H9 (cell line): ENCODE measurements around the gene PITPNM2. TPM values are rescaled to one million over a fixed set of nuclear protein-coding genes. Genes with fewer than 3 reads are reported as not detected.

ENCODE experiments used
- DNase-seq: peaks from one replicate; pipeline ENCODE4 v3.0.0-alpha.2; 2017
- H2AFZ ChIP-seq: one replicate; pipeline ENCODE4 v1.6.1; 2013; ENCODE audit warnings: mild to moderate bottlenecking, low read length, control low read depth, moderate library complexity
- H2AK5ac ChIP-seq: 2 replicates; pipeline ENCODE4 v1.6.1; 2013; ENCODE audit warnings: low read length, control low read depth, mixed read lengths; ENCODE audit not compliant: insufficient read length
- H2BK120ac ChIP-seq: one replicate; pipeline ENCODE4 v1.6.1; 2013; ENCODE audit warnings: low read depth, mild to moderate bottlenecking, low read length, control low read depth, inconsistent platforms; ENCODE audit not compliant: poor library complexity, severe bottlenecking
- H2BK12ac ChIP-seq: 2 replicates; pipeline ENCODE4 v1.6.1; 2013; ENCODE audit warnings: low read length, control low read depth, mixed read lengths, low read depth; ENCODE audit not compliant: insufficient read length
- H2BK15ac ChIP-seq: 2 replicates; pipeline ENCODE4 v1.6.1; 2013; ENCODE audit warnings: low read depth, low read length, control low read depth
- H2BK20ac ChIP-seq: one replicate; pipeline ENCODE4 v1.6.1; 2013; ENCODE audit warnings: low read depth, mild to moderate bottlenecking, low read length, control low read depth, inconsistent platforms; ENCODE audit not compliant: poor library complexity, severe bottlenecking
- H2BK5ac ChIP-seq: 2 replicates; pipeline ENCODE4 v1.6.1; 2013; ENCODE audit warnings: low read length, control low read depth, mixed read lengths; ENCODE audit not compliant: insufficient read length
- H3K14ac ChIP-seq: 2 replicates; pipeline ENCODE4 v1.6.1; 2013; ENCODE audit warnings: low read length, control low read depth; ENCODE audit not compliant: insufficient read depth
- H3K18ac ChIP-seq: 2 replicates; pipeline ENCODE4 v1.6.1; 2013; ENCODE audit warnings: low read depth, mild to moderate bottlenecking, mixed read lengths, low read length, control low read depth; ENCODE audit not compliant: insufficient read length
- H3K23ac ChIP-seq: 2 replicates; pipeline ENCODE4 v1.6.1; 2013; ENCODE audit warnings: low read length, control low read depth, mixed read lengths, low read depth; ENCODE audit not compliant: insufficient read length
- H3K23me2 ChIP-seq: 2 replicates; pipeline ENCODE4 v1.6.1; 2013; ENCODE audit warnings: low read depth, mild to moderate bottlenecking, mixed read lengths, low read length, control low read depth; ENCODE audit not compliant: insufficient read length, poor library complexity, severe bottlenecking
- H3K27ac ChIP-seq: 2 replicates; pipeline ENCODE4 v1.5.1; 2013; ENCODE audit warnings: low read length, control low read depth, mixed read lengths, low read depth; ENCODE audit not compliant: insufficient read length
- H3K27me3 ChIP-seq: 2 replicates; pipeline ENCODE4 v1.6.1; 2013; ENCODE audit warnings: low read length, control low read depth, inconsistent platforms; ENCODE audit not compliant: insufficient read depth
- H3K4ac ChIP-seq: 2 replicates; pipeline ENCODE4 v1.6.1; 2013; ENCODE audit warnings: low read depth, mild to moderate bottlenecking, control low read depth, inconsistent platforms, low read length, moderate library complexity
- H3K4me1 ChIP-seq: 2 replicates; pipeline ENCODE4 v1.6.1; 2013; ENCODE audit warnings: low read length, control low read depth, inconsistent platforms; ENCODE audit not compliant: insufficient read depth
- H3K4me2 ChIP-seq: 2 replicates; pipeline ENCODE4 v1.6.1; 2013; ENCODE audit warnings: low read length, control low read depth, mixed read lengths; ENCODE audit not compliant: insufficient read length, insufficient read depth
- H3K56ac ChIP-seq: 2 replicates; pipeline ENCODE4 v1.6.1; 2013; ENCODE audit warnings: low read depth, mild to moderate bottlenecking, mixed read lengths, low read length, control low read depth; ENCODE audit not compliant: insufficient read length
- H3K79me1 ChIP-seq: 2 replicates; pipeline ENCODE4 v1.6.1; 2013; ENCODE audit warnings: low read depth, mild to moderate bottlenecking, moderate library complexity, low read length, control low read depth, inconsistent platforms; ENCODE audit not compliant: insufficient read depth, poor library complexity, severe bottlenecking
- H3K79me2 ChIP-seq: 2 replicates; pipeline ENCODE4 v1.6.1; 2013; ENCODE audit warnings: low read length, control low read depth, inconsistent platforms; ENCODE audit not compliant: insufficient read depth
- H3K9ac ChIP-seq: 2 replicates; pipeline ENCODE4 v1.6.1; 2013; ENCODE audit warnings: low read length, control low read depth, mixed read lengths; ENCODE audit not compliant: insufficient read length; ENCODE audit errors: extremely low read depth
- H3K9me3 ChIP-seq: one replicate; pipeline ENCODE4 v1.6.1; 2013; ENCODE audit warnings: low read depth, low read length, inconsistent platforms; ENCODE audit not compliant: control insufficient read depth
- H3T11ph ChIP-seq: one replicate; pipeline ENCODE4 v1.6.1; 2013; ENCODE audit warnings: mild to moderate bottlenecking, low read length, control low read depth, inconsistent platforms
- H4K20me1 ChIP-seq: one replicate; pipeline ENCODE4 v1.6.1; 2013; ENCODE audit not compliant: control insufficient read depth, insufficient read length, insufficient read depth
- H4K5ac ChIP-seq: 2 replicates; pipeline ENCODE4 v1.6.1; 2013; ENCODE audit warnings: low read depth, mild to moderate bottlenecking, mixed read lengths, low read length, control low read depth; ENCODE audit not compliant: insufficient read length
- H4K8ac ChIP-seq: replicated peaks from 2 replicates; pipeline ENCODE4 v1.6.1; 2013; ENCODE audit warnings: low read length, control low read depth, mixed read lengths, low read depth; ENCODE audit not compliant: insufficient read length
- H4K91ac ChIP-seq: 2 replicates; pipeline ENCODE4 v1.6.1; 2013; ENCODE audit warnings: low read depth, mild to moderate bottlenecking, moderate library complexity, mixed read lengths, low read length, control low read depth; ENCODE audit not compliant: insufficient read length
- H3K27ac Mint-ChIP-seq, 3 experiments: 2 replicates in 2 of 3; 3 replicates in 1 of 3; pipeline ENCODE4 v1.8.0; 2020 to 2021; ENCODE audit warnings: mixed read lengths in 3 of 3, mild to moderate bottlenecking in 1 of 3, moderate library complexity in 1 of 3
- H3K27me3 Mint-ChIP-seq: 2 replicates; pipeline ENCODE4 v1.8.0; 2021; ENCODE audit warnings: low read depth, mild to moderate bottlenecking, moderate library complexity, mixed read lengths
- H3K36me3 Mint-ChIP-seq, 3 experiments: 2 replicates in 2 of 3; 3 replicates in 1 of 3; pipeline ENCODE4 v1.8.0; 2020 to 2021; ENCODE audit warnings: low read depth in 3 of 3, mixed read lengths in 3 of 3; ENCODE audit not compliant: insufficient read depth in 1 of 3
- H3K4me1 Mint-ChIP-seq, 2 experiments: 2 replicates each; pipeline ENCODE4 v1.8.0; 2020; ENCODE audit warnings: mixed read lengths in 2 of 2
- H3K4me3 Mint-ChIP-seq, 2 experiments: 2 replicates in 1 of 2; 3 replicates in 1 of 2; pipeline ENCODE4 v1.8.0; 2020 to 2021; ENCODE audit warnings: mild to moderate bottlenecking in 2 of 2, mixed read lengths in 2 of 2, moderate library complexity in 1 of 2
- H3K9me3 Mint-ChIP-seq, 2 experiments: 2 replicates in 1 of 2; 3 replicates in 1 of 2; pipeline ENCODE4 v1.8.0; 2020; ENCODE audit warnings: mild to moderate bottlenecking in 2 of 2, mixed read lengths in 2 of 2, moderate library complexity in 1 of 2
- CTCF ChIP-seq: fragments of 200-600 bp; sonication (generic); conservative IDR thresholded peaks from 3 replicates; pipeline ENCODE4 v1.8.0; 2021; ENCODE audit warnings: antibody characterized with exemption, mild to moderate bottlenecking
- WGBS: extraction: QIAGEN DNeasy Blood & Tissue Kit; methylation state at CpG from one replicate; pipeline ENCODE4 v1.1.7; 2013; ENCODE audit warnings: missing lambda C conversion rate, low lambda C conversion rate, mixed read lengths; ENCODE audit not compliant: insufficient read length; ENCODE audit errors: extremely low coverage; 5-methylcytosine and 5-hydroxymethylcytosine counted together
- total RNA-seq: library from RNA; stranded (reverse); gene quantifications from 2 replicates; pipeline ENCODE4 v1.2.1, GENCODE V29; 2021

Gene PITPNM2
- total RNA-seq, 1 experiment from 2014 or later = 1.2 TPM

- Mint-ChIP-seq H3K27me3 (peaks cover 78% of the 10 kb centered on the region), H3K9me3 (no peaks in the 10 kb centered on the region), H3K4me3 (no peak overlapping the region), H3K4me1 (peaks cover 8 to 21% of the 10 kb centered on the region in 2 experiments), H3K36me3 (no peaks in the 10 kb centered on the region), H3K27ac (no peak overlapping the region)
- H3K9me3 ChIP-seq = no peaks in the 10 kb centered on the region
- no peak overlapping the region for H4K91ac ChIP-seq
- no peaks in the 10 kb centered on the region for H4K20me1 ChIP-seq
- no peak overlapping the region for H2BK15ac ChIP-seq
- H3K18ac ChIP-seq = no peak overlapping the region
- H2BK20ac ChIP-seq = no peak overlapping the region
- H3K79me2 ChIP-seq = no peaks in the 10 kb centered on the region
- no peak overlapping the region for H2BK12ac ChIP-seq
- no peaks in the 10 kb centered on the region; the same call in 1 of the 2 replicates for H3K27me3 ChIP-seq
- DNase-seq = no peak
- no peak overlapping the region for H3K9ac ChIP-seq
- no peak overlapping the region for H3T11ph ChIP-seq
- no peak overlapping the region for H2AK5ac ChIP-seq
- no peak overlapping the region for H4K8ac ChIP-seq
- no peak for TF ChIP-seq CTCF
- H3K14ac ChIP-seq = no peak overlapping the region
- no peak overlapping the region for H2BK120ac ChIP-seq
- H3K4ac ChIP-seq = no peak overlapping the region
- no peak overlapping the region for H4K5ac ChIP-seq
- H2BK5ac ChIP-seq = no peak overlapping the region
- WGBS = no CpG with 5 or more reads among the region's 7 CpGs
- H3K56ac ChIP-seq = no peak overlapping the region
- no peaks in the 10 kb centered on the region for H3K4me1 ChIP-seq
- H3K79me1 ChIP-seq = no peaks in the 10 kb centered on the region
- H3K23ac ChIP-seq = no peak overlapping the region
- H3K4me2 ChIP-seq = no peak overlapping the region
- no peaks in the 10 kb centered on the region for H3K23me2 ChIP-seq
- no peak overlapping the region for H2AFZ ChIP-seq
- no peak overlapping the region for H3K27ac ChIP-seq
Observed at GRCh38 chr12:123119808-123120207, 31.1 kb downstream of the PITPNM2 start.
